Panc1 (cell line): ENCODE measurements around the gene MEX3C. TPM values are rescaled to one million over a fixed set of nuclear protein-coding genes. Genes with fewer than 3 reads are reported as not detected.

Experiments
- ATAC-seq: fragments of 200-7000 bp; cut with Tn5 transposase; 2 replicates; pipeline ENCODE4 v1.9.1; 2020; ENCODE audit warnings: mild to moderate bottlenecking, moderate library complexity
- BruUV-seq: library from RNA; stranded (reverse); fragments of 400-500 nt; replicated peaks from 2 replicates; lab custom pipeline; 2021; lab: Mats Ljungman, UMichigan
- CTCF ChIA-PET: fragments of 300-600 bp; sonication (Branson Sonifier 250); formaldehyde crosslinking; loops from one replicate; lab custom pipeline; 2022; ENCODE audit warnings: antibody characterized with exemption; lab: Charles Lee
- POLR2A ChIA-PET: fragments of 300-600 bp; sonication (Branson Sonifier 250); formaldehyde crosslinking; loops from one replicate; lab custom pipeline; 2022; ENCODE audit warnings: antibody characterized with exemption; lab: Charles Lee
- DNase-seq: peaks from one replicate; pipeline ENCODE4 v3.0.0-alpha.2; 2010; ENCODE audit warnings: low read depth, low spot score
- H3K27ac ChIP-seq: 2 replicates; pipeline ENCODE4 v1.5.1; 2011; ENCODE audit warnings: mild to moderate bottlenecking, low read length, inconsistent platforms
- H3K27me3 ChIP-seq: fragments of 200-500 bp; sonication (Bioruptor generic); 2 replicates; pipeline ENCODE4 v1.6.0; 2014; ENCODE audit warnings: low read length, inconsistent platforms; ENCODE audit not compliant: control insufficient read depth, insufficient read depth
- H3K36me3 ChIP-seq: fragments of 200-500 bp; sonication (Bioruptor generic); 2 replicates; pipeline ENCODE4 v1.5.1; 2014; ENCODE audit warnings: inconsistent platforms, mild to moderate bottlenecking, low read length, moderate library complexity; ENCODE audit not compliant: control insufficient read depth, insufficient read depth
- H3K4me1 ChIP-seq: 2 replicates; pipeline ENCODE4 v1.5.1; 2011; ENCODE audit warnings: inconsistent platforms, mild to moderate bottlenecking, low read length, moderate library complexity; ENCODE audit not compliant: control insufficient read depth, insufficient read depth
- H3K4me3 ChIP-seq, 2 experiments: 2 replicates each; pipeline ENCODE4 v1.5.1; 2011 to 2012; ENCODE audit warnings: low read depth in 2 of 2, low read length in 2 of 2, mild to moderate bottlenecking in 2 of 2, inconsistent platforms in 1 of 2, moderate library complexity in 1 of 2
- H3K9me3 ChIP-seq: fragments of 200-500 bp; sonication (Bioruptor generic); 2 replicates; pipeline ENCODE4 v1.5.1; 2014; ENCODE audit warnings: low read depth, mild to moderate bottlenecking, inconsistent platforms, low read length, moderate library complexity; ENCODE audit not compliant: control insufficient read depth, insufficient read depth
- POLR2AphosphoS5 ChIP-seq: IDR thresholded peaks from 2 replicates; pipeline ENCODE4 v1.6.1; 2012; ENCODE audit warnings: mild to moderate bottlenecking, low read depth, low read length, moderate library complexity
- SIN3A ChIP-seq: IDR thresholded peaks from 2 replicates; pipeline ENCODE4 v1.6.1; 2012; ENCODE audit warnings: low read depth, mild to moderate bottlenecking, low read length, moderate library complexity, borderline replicate concordance; ENCODE audit not compliant: insufficient read depth
- TCF7L2 ChIP-seq: IDR thresholded peaks from 2 replicates; pipeline ENCODE4 v1.6.1; 2011; ENCODE audit warnings: mild to moderate bottlenecking, low read depth, low read length, inconsistent platforms
- in situ Hi-C: cut with HindIII; loops from 2 replicates; pipeline ENCODE4 v1.10.0; 2016; ENCODE audit warnings: low sequenced_read_pairs, low pct_unique_long_range_greater_than_20kb
- intact Hi-C: fragments of 100-400 bp; cut with micrococcal nuclease; formaldehyde crosslinking; loops from one replicate; pipeline ENCODE4 v1.10.0; 2022; ENCODE audit not compliant: unreplicated experiment
- total RNA-seq: library from RNA; stranded (reverse); gene quantifications from one replicate; pipeline ENCODE4 v1.2.1, GENCODE V29; 2021; ENCODE audit not compliant: unreplicated experiment
- TF ChIP-seq, protein P1 (sequence below): fragments of 450-650 bp; IDR thresholded peaks from 2 replicates; pipeline ENCODE4 v1.5.1; 2017; ENCODE audit warnings: mild to moderate bottlenecking
- TF ChIP-seq, protein P2 (sequence below), 2 experiments: IDR thresholded peaks; 2 replicates each; pipeline ENCODE4 v1.6.1; 2011 to 2012; ENCODE audit warnings: low read depth in 2 of 2, control low read depth in 1 of 2, low read length in 1 of 2, mild to moderate bottlenecking in 1 of 2, moderate library complexity in 1 of 2; ENCODE audit not compliant: insufficient read depth in 1 of 2

MEX3C gene
- total RNA-seq, 1 experiment from 2014 or later: 29.0 TPM

DNA sequence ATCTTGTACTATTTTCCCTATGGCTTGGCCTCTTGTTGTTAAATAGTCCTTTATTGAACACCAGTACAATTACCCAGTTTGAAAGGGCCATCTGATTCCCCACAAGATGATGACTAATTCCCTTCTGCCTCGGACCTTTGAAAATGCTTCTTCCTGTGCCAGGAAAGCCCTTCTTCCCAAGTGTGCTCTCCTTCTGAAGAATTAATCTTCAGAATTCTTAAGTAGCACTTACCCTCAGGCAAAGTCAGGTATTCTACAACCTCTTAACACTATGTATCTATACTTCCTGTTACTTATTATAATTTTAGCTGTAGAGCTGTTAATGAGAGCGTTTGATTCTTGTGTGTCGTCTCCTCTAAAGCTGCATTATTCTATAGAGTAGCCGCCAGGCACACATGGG lies 28.6 kb upstream of the MEX3C start:
- Histone ChIP-seq H3K36me3 (no peaks in the 10 kb centered on the region), H3K27me3 (no peaks in the 10 kb centered on the region), H3K9me3 (no peaks in the 10 kb centered on the region), H3K4me3 (no peak overlapping the region), H3K4me1 (no peaks in the 10 kb centered on the region), H3K27ac (no peak overlapping the region)
- DNase-seq (no peak), ATAC-seq (no peak)
- TF ChIP-seq, protein P1, sequence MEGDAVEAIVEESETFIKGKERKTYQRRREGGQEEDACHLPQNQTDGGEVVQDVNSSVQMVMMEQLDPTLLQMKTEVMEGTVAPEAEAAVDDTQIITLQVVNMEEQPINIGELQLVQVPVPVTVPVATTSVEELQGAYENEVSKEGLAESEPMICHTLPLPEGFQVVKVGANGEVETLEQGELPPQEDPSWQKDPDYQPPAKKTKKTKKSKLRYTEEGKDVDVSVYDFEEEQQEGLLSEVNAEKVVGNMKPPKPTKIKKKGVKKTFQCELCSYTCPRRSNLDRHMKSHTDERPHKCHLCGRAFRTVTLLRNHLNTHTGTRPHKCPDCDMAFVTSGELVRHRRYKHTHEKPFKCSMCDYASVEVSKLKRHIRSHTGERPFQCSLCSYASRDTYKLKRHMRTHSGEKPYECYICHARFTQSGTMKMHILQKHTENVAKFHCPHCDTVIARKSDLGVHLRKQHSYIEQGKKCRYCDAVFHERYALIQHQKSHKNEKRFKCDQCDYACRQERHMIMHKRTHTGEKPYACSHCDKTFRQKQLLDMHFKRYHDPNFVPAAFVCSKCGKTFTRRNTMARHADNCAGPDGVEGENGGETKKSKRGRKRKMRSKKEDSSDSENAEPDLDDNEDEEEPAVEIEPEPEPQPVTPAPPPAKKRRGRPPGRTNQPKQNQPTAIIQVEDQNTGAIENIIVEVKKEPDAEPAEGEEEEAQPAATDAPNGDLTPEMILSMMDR: no peak
- TF ChIP-seq POLR2AphosphoS5 (no peak), TCF7L2 (no peak), SIN3A (no peak)
- TF ChIP-seq, protein P2, sequence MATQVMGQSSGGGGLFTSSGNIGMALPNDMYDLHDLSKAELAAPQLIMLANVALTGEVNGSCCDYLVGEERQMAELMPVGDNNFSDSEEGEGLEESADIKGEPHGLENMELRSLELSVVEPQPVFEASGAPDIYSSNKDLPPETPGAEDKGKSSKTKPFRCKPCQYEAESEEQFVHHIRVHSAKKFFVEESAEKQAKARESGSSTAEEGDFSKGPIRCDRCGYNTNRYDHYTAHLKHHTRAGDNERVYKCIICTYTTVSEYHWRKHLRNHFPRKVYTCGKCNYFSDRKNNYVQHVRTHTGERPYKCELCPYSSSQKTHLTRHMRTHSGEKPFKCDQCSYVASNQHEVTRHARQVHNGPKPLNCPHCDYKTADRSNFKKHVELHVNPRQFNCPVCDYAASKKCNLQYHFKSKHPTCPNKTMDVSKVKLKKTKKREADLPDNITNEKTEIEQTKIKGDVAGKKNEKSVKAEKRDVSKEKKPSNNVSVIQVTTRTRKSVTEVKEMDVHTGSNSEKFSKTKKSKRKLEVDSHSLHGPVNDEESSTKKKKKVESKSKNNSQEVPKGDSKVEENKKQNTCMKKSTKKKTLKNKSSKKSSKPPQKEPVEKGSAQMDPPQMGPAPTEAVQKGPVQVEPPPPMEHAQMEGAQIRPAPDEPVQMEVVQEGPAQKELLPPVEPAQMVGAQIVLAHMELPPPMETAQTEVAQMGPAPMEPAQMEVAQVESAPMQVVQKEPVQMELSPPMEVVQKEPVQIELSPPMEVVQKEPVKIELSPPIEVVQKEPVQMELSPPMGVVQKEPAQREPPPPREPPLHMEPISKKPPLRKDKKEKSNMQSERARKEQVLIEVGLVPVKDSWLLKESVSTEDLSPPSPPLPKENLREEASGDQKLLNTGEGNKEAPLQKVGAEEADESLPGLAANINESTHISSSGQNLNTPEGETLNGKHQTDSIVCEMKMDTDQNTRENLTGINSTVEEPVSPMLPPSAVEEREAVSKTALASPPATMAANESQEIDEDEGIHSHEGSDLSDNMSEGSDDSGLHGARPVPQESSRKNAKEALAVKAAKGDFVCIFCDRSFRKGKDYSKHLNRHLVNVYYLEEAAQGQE (IDR thresholded peaks at IDR 0.05; ENCODE audit: insufficient read depth in 1 of 2, low read depth in 2 of 2, low read length in 1 of 2): no peak
- in situ Hi-C loops: no loop called here
- ChIA-PET CTCF (no interaction called here), POLR2A (no interaction called here)
- no TSS peak for BruUV-seq
- intact Hi-C loops: no loop called here

DNA sequence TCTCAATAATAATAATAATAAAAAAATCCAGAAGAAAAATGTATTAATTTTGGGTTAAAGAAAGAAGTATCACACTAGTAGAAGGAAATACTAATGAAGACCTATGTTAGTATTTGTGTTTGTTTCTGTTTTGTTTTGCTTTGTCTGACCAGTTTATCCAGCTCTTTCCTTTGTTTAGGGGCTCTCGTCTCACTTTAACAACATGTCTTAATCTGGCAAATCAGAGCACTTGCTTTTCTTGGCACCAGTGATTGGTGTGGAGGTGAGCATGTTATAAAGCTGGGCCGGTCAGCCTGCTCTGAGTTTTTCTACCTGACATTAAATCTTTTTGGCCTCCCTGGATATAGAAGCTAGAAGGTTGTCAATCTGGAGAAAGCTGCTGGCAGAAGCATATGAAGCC lies 15.1 kb upstream of the MEX3C start:
- H3K9me3 ChIP-seq: no peaks in the 10 kb centered on the region
- H3K4me3 ChIP-seq: no peak overlapping the region
- TF ChIP-seq TCF7L2 (no peak), SIN3A (no peak), POLR2AphosphoS5 (no peak)
- TF ChIP-seq, protein P1: no peak
- TF ChIP-seq, protein P2 (IDR thresholded peaks at IDR 0.05; ENCODE audit: insufficient read depth in 1 of 2, low read depth in 2 of 2, low read length in 1 of 2): no peak
- intact Hi-C loops (no loop called here), in situ Hi-C loops (no loop called here)
- no peaks in the 10 kb centered on the region for H3K27me3 ChIP-seq
- DNase-seq (no peak), ATAC-seq (no peak)
- ChIA-PET POLR2A (no interaction called here), CTCF (no interaction called here)
- BruUV-seq: no TSS peak
- no peaks in the 10 kb centered on the region for H3K36me3 ChIP-seq
- H3K27ac ChIP-seq: no peak overlapping the region
- no peaks in the 10 kb centered on the region for H3K4me1 ChIP-seq
